A549 treated with ZK216348 at 1 μM for 4 hours (cell line): Measurements from ENCODE around the gene SIN3B. TPM values are rescaled to one million over a fixed set of nuclear protein-coding genes. Genes with fewer than 3 reads are reported as not detected.

Experiments used
- total RNA-seq: library from RNA; stranded (reverse); fragments of 200-300 nt; extraction: Qiagen RNA extraction; gene quantifications from 5 replicates; pipeline ENCODE4 v1.2.3, GENCODE V29; 2022; ENCODE audit warnings: low read depth

Gene SIN3B
- 15.5 to 23.9 TPM (median 23.1 TPM) in 5 replicates for total RNA-seq

GRCh38 chr19:16829010-16829821 is at the start of gene SIN3B:
Gene SIN3B, plus strand, starts transcription at chr19:16829398. Its CDS starts 23 bp downstream, at chr19:16829421.

DNA sequence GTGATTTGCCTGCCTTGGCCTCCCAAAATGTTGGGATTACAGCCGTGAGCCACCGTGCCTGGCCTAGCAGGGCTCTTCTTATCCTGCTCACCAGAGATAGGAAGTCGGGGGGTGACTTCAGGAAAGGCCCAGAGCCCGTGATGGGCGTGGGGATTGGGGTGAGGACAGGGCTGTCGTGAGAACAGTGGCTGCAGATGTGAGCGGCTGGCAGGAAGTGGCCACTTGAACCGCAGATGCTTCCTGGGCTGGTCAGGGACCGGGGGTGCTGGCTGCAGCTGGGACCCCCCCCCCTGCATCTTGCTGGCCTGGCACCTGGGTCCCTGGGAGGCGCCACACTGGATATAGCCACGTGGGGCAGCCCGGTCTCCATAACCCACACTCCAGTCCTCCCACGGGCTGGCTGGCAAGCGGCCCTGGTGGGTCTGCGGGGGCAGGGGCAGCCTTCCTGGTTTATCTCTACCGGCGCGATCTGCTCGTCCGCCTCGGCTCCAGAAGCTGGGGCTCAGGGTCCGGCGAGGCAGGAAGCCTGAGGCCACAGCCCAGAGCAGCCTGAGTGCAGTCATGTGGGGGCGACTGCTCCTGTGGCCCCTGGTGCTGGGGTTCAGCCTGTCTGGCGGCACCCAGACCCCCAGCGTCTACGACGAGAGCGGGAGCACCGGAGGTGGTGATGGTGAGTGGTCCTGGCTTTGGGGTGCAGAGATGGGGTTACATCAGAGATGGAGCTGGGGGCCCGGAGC is 59.6 kb downstream of the SIN3B start, which contains the start of gene F2RL3:
Gene F2RL3 (plus strand): TSS at position 371 of the 737 bp plus-strand sequence. CDS start 191 bp downstream, at position 562.

Other genes with a start within 250 kb of the SIN3B start
- 4.2 to 5.9 TPM (median 5.5 TPM) in 5 replicates for gene MED26, start 201.2 kb upstream of the SIN3B start, total RNA-seq
- 65.2 to 89.1 TPM (median 73.0 TPM) in 5 replicates for gene SMIM7, start 169.3 kb upstream of the SIN3B start, total RNA-seq
- gene TMEM38A, start 168.3 kb upstream of the SIN3B start, total RNA-seq: 0.22 to 1.6 TPM (median 1.2 TPM) in 5 replicates
- not detected in 5 replicates for gene NWD1, start 109.6 kb upstream of the SIN3B start, total RNA-seq
- gene F2RL3, start 59.6 kb downstream of the SIN3B start, total RNA-seq: not detected in 5 replicates
- 0.04 to 0.46 TPM (median 0.42 TPM) in 3 of 5 replicates, not detected in the others for gene CPAMD8, start 197.4 kb downstream of the SIN3B start, total RNA-seq
- 13.7 to 17.1 TPM (median 15.3 TPM) in 5 replicates for gene HAUS8, start 246.1 kb downstream of the SIN3B start, total RNA-seq
- 24.8 to 39.5 TPM (median 35.9 TPM) in 5 replicates for gene MYO9B, start 246.4 kb downstream of the SIN3B start, total RNA-seq